Lung (tissue), 12 donors: ENCODE data around the gene SERINC3. TPM values are rescaled to one million over a fixed set of nuclear protein-coding genes. Genes with fewer than 3 reads are reported as not detected.

Experiments
- ATAC-seq: fragments of 200-7000 bp; cut with Tn5 transposase; one replicate; pipeline ENCODE4 v1.9.1; 2020; ENCODE audit warnings: moderate number of reproducible peaks; ENCODE audit not compliant: insufficient read depth, low FRiP score
- DNase-seq, 3 donors: peaks; one replicate each; pipeline ENCODE4 v3.0.0-alpha.2; 2013 to 2017
- H3K27ac ChIP-seq, 2 donors: one replicate each; pipeline ENCODE4 v1.5.1; 2013; ENCODE audit warnings: mild to moderate bottlenecking in 2 of 2, moderate library complexity in 2 of 2, control low read depth in 1 of 2, inconsistent platforms in 1 of 2, low read depth in 1 of 2, low read length in 1 of 2
- H3K27me3 ChIP-seq, 3 donors: one replicate each; pipeline ENCODE4 v1.5.1; 2013; ENCODE audit warnings: low read length in 2 of 3; ENCODE audit not compliant: control insufficient read depth in 3 of 3, insufficient read depth in 3 of 3
- H3K36me3 ChIP-seq, 4 donors: one replicate each; pipeline ENCODE4 v1.5.1; 2013; ENCODE audit warnings: low read length in 4 of 4, mild to moderate bottlenecking in 1 of 4, moderate library complexity in 1 of 4; ENCODE audit not compliant: control insufficient read depth in 4 of 4, insufficient read depth in 4 of 4
- H3K4me1 ChIP-seq, 5 donors: one replicate each; pipeline ENCODE4 v1.5.1; 2013; ENCODE audit warnings: low read length in 5 of 5, mild to moderate bottlenecking in 2 of 5, moderate library complexity in 1 of 5; ENCODE audit not compliant: control insufficient read depth in 5 of 5, insufficient read depth in 5 of 5
- H3K4me3 ChIP-seq: one replicate; pipeline ENCODE4 v1.5.1; 2013; ENCODE audit warnings: mild to moderate bottlenecking, control low read depth, moderate library complexity
- H3K9ac ChIP-seq, 2 donors: one replicate each; pipeline ENCODE4 v1.5.1; 2013; ENCODE audit warnings: low read length in 2 of 2, control low read depth in 1 of 2; ENCODE audit not compliant: insufficient read depth in 1 of 2
- H3K9me3 ChIP-seq, 4 donors: one replicate each; pipeline ENCODE4 v1.5.1; 2013; ENCODE audit warnings: low read length in 3 of 4, mild to moderate bottlenecking in 1 of 4, moderate library complexity in 1 of 4; ENCODE audit not compliant: control insufficient read depth in 4 of 4, insufficient read depth in 3 of 4
- WGBS, 2 donors: extraction: QIAGEN DNeasy Blood & Tissue Kit; methylation state at CpG; one replicate each; pipeline ENCODE4 v1.1.7; 2013; 5-methylcytosine and 5-hydroxymethylcytosine counted together
- polyA plus RNA-seq, 2 donors: library from polyadenylated mRNA; stranded (reverse); fragments of 200-250 nt; gene quantifications; one replicate each; pipeline ENCODE4 v1.2.1, GENCODE V29; 2013
- total RNA-seq, 2 donors: library from RNA; depleted of rRNA in 1 of 2; stranded (reverse); fragments of >200 nt in 1 of 2; gene quantifications; one replicate each; pipeline ENCODE4 v1.2.1, GENCODE V29; 2014 to 2021
- TF ChIP-seq, protein P1 (sequence below): IDR thresholded peaks from 2 replicates; pipeline ENCODE4 v1.5.1; 2012; ENCODE audit warnings: mild to moderate bottlenecking; ENCODE audit errors: control extremely low read depth, extremely low read depth
- donor health status: control.
- donor health status: control.
- donor health status: Bipolar disorder and iron deficiency.
- donor health status: healthy.
- donor health status: DM: yes; HTN: yes; CAD: no.

The SERINC3 gene
- total and polyA plus RNA-seq, 4 donors: 36.7 to 83.9 (median 76.3) TPM

DNA sequence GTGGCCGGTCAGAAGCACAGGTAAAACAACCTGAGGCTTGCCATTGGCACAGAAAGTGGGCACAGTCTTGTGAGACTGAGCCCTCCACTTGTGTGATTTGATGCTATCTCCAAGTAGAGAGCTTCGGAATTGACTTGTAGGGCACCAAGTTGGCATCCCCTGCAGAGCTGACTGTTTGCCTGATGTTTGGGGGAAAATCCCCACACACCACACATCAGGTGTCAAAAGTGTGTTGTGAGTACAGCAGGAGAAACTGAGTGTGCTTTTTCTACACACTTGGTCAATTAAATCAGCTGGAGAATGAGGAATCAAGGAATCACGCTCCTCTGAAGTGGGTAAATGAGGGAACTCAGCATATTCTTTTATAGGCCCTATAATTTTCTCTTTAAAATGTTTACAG lies 989 bp downstream of the SERINC3 start:
- Histone ChIP-seq H3K9ac (peak overlapping the region; percentile 98), H3K27me3 (peaks cover 0 to 2% (median 0%) of the 10 kb centered on the region in 3 donors), H3K9me3 (no peaks in the 10 kb centered on the region), H3K4me3 (peak overlapping the region; percentile 30), H3K4me1 (peaks cover 0 to 25% (median 8%) of the 10 kb centered on the region in 5 donors), H3K27ac (peak overlapping the region; percentile 41 to 98), H3K36me3 (peaks cover 0 to 4% (median 2%) of the 10 kb centered on the region in 4 donors)
- DNase-seq (no peak), ATAC-seq (no peak)
- WGBS, 2 donors: 55 to 75% methylated on average over 3 of the region's 3 CpGs
- TF ChIP-seq, protein P1, sequence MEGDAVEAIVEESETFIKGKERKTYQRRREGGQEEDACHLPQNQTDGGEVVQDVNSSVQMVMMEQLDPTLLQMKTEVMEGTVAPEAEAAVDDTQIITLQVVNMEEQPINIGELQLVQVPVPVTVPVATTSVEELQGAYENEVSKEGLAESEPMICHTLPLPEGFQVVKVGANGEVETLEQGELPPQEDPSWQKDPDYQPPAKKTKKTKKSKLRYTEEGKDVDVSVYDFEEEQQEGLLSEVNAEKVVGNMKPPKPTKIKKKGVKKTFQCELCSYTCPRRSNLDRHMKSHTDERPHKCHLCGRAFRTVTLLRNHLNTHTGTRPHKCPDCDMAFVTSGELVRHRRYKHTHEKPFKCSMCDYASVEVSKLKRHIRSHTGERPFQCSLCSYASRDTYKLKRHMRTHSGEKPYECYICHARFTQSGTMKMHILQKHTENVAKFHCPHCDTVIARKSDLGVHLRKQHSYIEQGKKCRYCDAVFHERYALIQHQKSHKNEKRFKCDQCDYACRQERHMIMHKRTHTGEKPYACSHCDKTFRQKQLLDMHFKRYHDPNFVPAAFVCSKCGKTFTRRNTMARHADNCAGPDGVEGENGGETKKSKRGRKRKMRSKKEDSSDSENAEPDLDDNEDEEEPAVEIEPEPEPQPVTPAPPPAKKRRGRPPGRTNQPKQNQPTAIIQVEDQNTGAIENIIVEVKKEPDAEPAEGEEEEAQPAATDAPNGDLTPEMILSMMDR: no peak

DNA sequence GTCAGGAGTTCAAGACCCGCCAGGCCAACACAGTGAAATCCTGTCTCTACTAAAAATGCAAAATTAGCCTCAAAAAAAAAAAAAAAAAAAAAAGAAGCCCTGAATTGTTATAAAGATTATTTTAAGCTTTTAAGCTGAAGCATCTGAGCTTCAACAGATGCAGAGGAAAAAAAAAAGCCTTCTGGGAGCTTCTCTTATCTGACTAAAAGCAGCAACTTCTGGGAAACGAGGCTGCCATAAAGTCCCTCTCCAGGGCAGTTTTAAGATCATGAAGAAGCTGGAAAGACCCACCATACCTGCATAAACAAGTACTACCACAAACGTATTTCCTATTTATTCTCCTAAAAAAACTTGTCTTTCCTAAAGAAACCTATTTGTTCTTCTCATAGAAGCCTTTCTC lies 3.6 kb downstream of the SERINC3 start:
- H3K4me3 ChIP-seq: no peak overlapping the region
- WGBS, 2 donors: 62 to 73% methylated on average over 3 of the region's 3 CpGs
- H3K9me3 ChIP-seq: no peaks in the 10 kb centered on the region
- TF ChIP-seq, protein P1: no peak
- no peak for ATAC-seq
- no peak overlapping the region for H3K27ac ChIP-seq
- peaks cover 0 to 8% (median 3%) of the 10 kb centered on the region in 4 donors for H3K36me3 ChIP-seq
- no peaks in the 10 kb centered on the region for H3K27me3 ChIP-seq
- no peak overlapping the region for H3K9ac ChIP-seq
- DNase-seq: no peak
- H3K4me1 ChIP-seq: peaks cover 0 to 25% (median 9%) of the 10 kb centered on the region in 5 donors

DNA sequence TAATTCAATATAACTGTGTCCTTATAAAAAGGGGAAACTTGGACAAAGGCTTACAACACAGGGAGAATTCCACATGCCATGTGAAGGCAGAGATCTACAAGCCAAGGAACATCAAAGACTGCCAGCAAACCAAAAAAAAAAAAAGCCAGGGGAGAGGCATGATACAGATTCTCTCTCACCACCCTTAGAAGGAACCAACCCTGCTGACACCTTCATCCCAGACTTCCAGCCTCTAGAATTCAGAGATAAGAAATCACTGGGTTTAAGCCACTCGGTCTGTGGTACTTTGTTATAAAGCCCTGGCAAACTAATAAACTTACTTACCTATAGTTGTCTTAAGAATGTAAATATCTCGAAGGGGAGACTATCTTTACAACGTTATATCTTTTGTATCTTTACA lies 4.4 kb downstream of the SERINC3 start:
- Histone ChIP-seq H3K4me3 (no peak overlapping the region), H3K36me3 (peaks cover 0 to 8% (median 4%) of the 10 kb centered on the region in 4 donors), H3K9ac (no peak overlapping the region), H3K27ac (no peak overlapping the region), H3K27me3 (no peaks in the 10 kb centered on the region), H3K9me3 (no peaks in the 10 kb centered on the region), H3K4me1 (peaks cover 0 to 25% (median 9%) of the 10 kb centered on the region in 5 donors)
- 67 to 81% methylated on average over 3 of the region's 3 CpGs for WGBS, 2 donors
- TF ChIP-seq, protein P1: no peak
- ATAC-seq (no peak), DNase-seq (no peak)

DNA sequence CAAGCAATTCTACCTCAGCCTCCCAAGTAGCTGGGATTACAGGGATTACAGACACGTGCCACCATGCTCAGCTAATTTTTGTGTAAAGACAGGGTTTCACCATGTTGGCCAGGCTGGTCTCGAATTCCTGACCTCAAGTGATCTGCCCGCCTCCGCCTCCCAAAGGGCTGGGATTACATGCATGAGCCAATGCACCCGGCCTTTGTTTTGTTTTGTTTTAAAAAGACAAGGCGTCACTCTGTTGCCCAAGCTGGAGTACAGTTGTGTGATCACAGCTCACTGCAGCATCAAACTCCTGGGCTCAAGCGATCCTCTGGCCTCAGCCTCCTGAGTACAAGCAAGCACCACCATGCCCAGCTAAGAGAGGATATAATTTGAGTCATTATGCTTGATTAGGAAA lies 5.4 kb downstream of the SERINC3 start:
- H3K4me1 ChIP-seq: peaks cover 0 to 25% (median 9%) of the 10 kb centered on the region in 5 donors
- ATAC-seq: no peak

More for the DNA sequence above, 5.4 kb downstream of the SERINC3 start:
- H3K9ac ChIP-seq: no peak overlapping the region
- no peak overlapping the region for H3K27ac ChIP-seq
- H3K9me3 ChIP-seq: no peaks in the 10 kb centered on the region
- DNase-seq: no peak
- TF ChIP-seq, protein P1: no peak
- H3K36me3 ChIP-seq: peaks cover 0 to 8% (median 3%) of the 10 kb centered on the region in 4 donors
- H3K27me3 ChIP-seq: no peaks in the 10 kb centered on the region
- 59 to 78% methylated on average over 7 of the region's 7 CpGs for WGBS, 2 donors
- no peak overlapping the region for H3K4me3 ChIP-seq
